Measurements from ENCODE around the gene ENTPD2. TPM values are rescaled to one million over a fixed set of nuclear protein-coding genes. Genes with fewer than 3 reads are reported as not detected.

ENTPD2 gene
- total and polyA plus RNA-seq, 9 of the 15 experiments (the other 6 are each of a cell fraction or from before 2014, with no cell fraction given) = 0.04 to 0.60 (median 0.14) TPM; not detected in 4

- TF ChIP-seq AFF4 (CRISPR knock-in tag; IDR thresholded peaks at IDR 0.05) (0 out of 2 replicates have a peak, but pooled peaks have one; percentile 76), ZNF133 (CRISPR knock-in tag; IDR thresholded peaks at IDR 0.05) (no peak), ZNF431 (CRISPR knock-in tag; IDR thresholded peaks at IDR 0.05) (no peak), STAT5B (CRISPR knock-in tag; IDR thresholded peaks at IDR 0.05) (no peak), MCM5 (IDR thresholded peaks at IDR 0.05; ENCODE audit: low read depth) (no peak), POLR2B (IDR thresholded peaks at IDR 0.05; ENCODE audit: low read depth, partially characterized antibody) (no peak), NFE2 (IDR thresholded peaks at IDR 0.05; ENCODE audit: low read depth) (no peak), RBM34 (IDR thresholded peaks at IDR 0.05; ENCODE audit: borderline replicate concordance, insufficient read depth, low read length) (no peak; the same call in 1 of the 2 replicates), ZBED1 (IDR thresholded peaks at IDR 0.05) (no peak), OTX1 (CRISPR knock-in tag; IDR thresholded peaks at IDR 0.05) (0 out of 2 replicates have a peak, but pooled peaks have one; percentile 21), CHD7 (IDR thresholded peaks at IDR 0.05; ENCODE audit: low read depth, low read length) (no peak)
These were observed 32.2 kb upstream of the ENTPD2 start (continued) for GRCh38 chr9:137085920-137086530.

All from K562 (cell line).